GM19467 (cell line): ENCODE data around the gene ZFPL1.

Source experiments
- ATAC-seq: cut with Tn5 transposase; IDR thresholded peaks from one replicate; pipeline ENCODE4 v1.9.1; 2021; ENCODE audit warnings: mild to moderate bottlenecking, moderate library complexity; ENCODE audit not compliant: unreplicated experiment

ZFPL1 gene

GRCh38 chr11:65089621-65090020 is 5.6 kb downstream of the ZFPL1 start:
- no peak for ATAC-seq

- no peak for ATAC-seq
Observed at GRCh38 chr11:65090628-65091027, 6.6 kb downstream of the ZFPL1 start.

- ATAC-seq = no peak
Observed at GRCh38 chr11:65095427-65095826, 11.4 kb downstream of the ZFPL1 start.

GRCh38 chr11:65095974-65096806 is 12.2 kb downstream of the ZFPL1 start, which contains the start of gene VPS51:
Gene VPS51, plus strand, starts transcription at chr11:65096214. Its CDS starts 37 bp downstream, at chr11:65096251.
- ATAC-seq = peak; percentile 71

- ATAC-seq = no peak
Observed at GRCh38 chr11:65096926-65097325, 12.9 kb downstream of the ZFPL1 start.

GRCh38 chr11:65100674-65101350 is 16.8 kb downstream of the ZFPL1 start:
- no peak for ATAC-seq

GRCh38 chr11:65102142-65103095 is 18.4 kb downstream of the ZFPL1 start:
- ATAC-seq = no peak

GRCh38 chr11:65103476-65103875 is 19.5 kb downstream of the ZFPL1 start:
- ATAC-seq = no peak

GRCh38 chr11:65104628-65105027 is 20.6 kb downstream of the ZFPL1 start:
- no peak for ATAC-seq

GRCh38 chr11:65107078-65107477 is 23.1 kb downstream of the ZFPL1 start:
- ATAC-seq = no peak

- no peak for ATAC-seq
Observed at GRCh38 chr11:65107751-65108468, 23.9 kb downstream of the ZFPL1 start.

GRCh38 chr11:65108469-65109123 is 24.6 kb downstream of the ZFPL1 start:
- no peak for ATAC-seq

- no peak for ATAC-seq
Observed at GRCh38 chr11:65109231-65110198, 25.5 kb downstream of the ZFPL1 start.

GRCh38 chr11:65110354-65110861 is 26.4 kb downstream of the ZFPL1 start:
- no peak for ATAC-seq

GRCh38 chr11:65111159-65111743 is 27.2 kb downstream of the ZFPL1 start:
- ATAC-seq = no peak

- peak; percentile 57 for ATAC-seq
Observed at GRCh38 chr11:65111744-65112545, 27.9 kb downstream of the ZFPL1 start, which contains the start of gene TM7SF2. Gene TM7SF2, plus strand, starts transcription at chr11:65111872. Its CDS starts 144 bp downstream, at chr11:65112016.
